ENCODE results near the gene ITIH3.

GRCh38 chr3:52845157-52845556, 50.6 kb downstream of the ITIH3 start:
- TF ChIP-seq POLR2A (IDR thresholded peaks at IDR 0.05; ENCODE audit: low read depth, low read length) (no peak), POLR2AphosphoS5 (IDR thresholded peaks at IDR 0.05; ENCODE audit: low read depth, low read length) (no peak)

Measured in GM12891 (cell line).